Testis (tissue), 3 donors: ENCODE results near the gene TLE5. TPM values are rescaled to one million over a fixed set of nuclear protein-coding genes. Genes with fewer than 3 reads are reported as not detected.
A peak's percentile ranks its signal among the peaks of the same experiment; 100 is the strongest.

Experiments
- DNase-seq: peaks from one replicate; pipeline ENCODE4 v3.0.0-alpha.2; 2019
- H3K27ac ChIP-seq, 2 donors: fragments of 200-600 bp; sonication (generic); one replicate each; pipeline ENCODE4 v1.5.1; 2019
- H3K27me3 ChIP-seq: fragments of 200-600 bp; sonication (generic); one replicate; pipeline ENCODE4 v1.5.1; 2019
- H3K36me3 ChIP-seq: fragments of 200-600 bp; sonication (generic); one replicate; pipeline ENCODE4 v1.5.1; 2017; ENCODE audit warnings: low read depth; ENCODE audit errors: missing control alignments
- H3K4me1 ChIP-seq: fragments of 200-600 bp; sonication (generic); one replicate; pipeline ENCODE4 v1.5.1; 2019
- H3K4me3 ChIP-seq, 2 donors: fragments of 200-600 bp; sonication (generic); one replicate each; pipeline ENCODE4 v1.5.1; 2017 to 2019
- H3K9me3 ChIP-seq: fragments of 200-600 bp; sonication (generic); one replicate; pipeline ENCODE4 v1.5.1; 2017
- CTCF ChIP-seq, 3 experiments: fragments of 450-650 bp in 2 of 3; fragments of 200-600 bp in 1 of 3; sonication (generic) in 1 of 3; IDR thresholded peaks; one replicate each; pipeline ENCODE4 v1.5.1; 2016 to 2019; ENCODE audit warnings: antibody characterized with exemption in 3 of 3, mild to moderate bottlenecking in 2 of 3, moderate library complexity in 1 of 3
- POLR2A ChIP-seq: fragments of 450-650 bp; IDR thresholded peaks from one replicate; pipeline ENCODE4 v1.6.1; 2017; ENCODE audit warnings: antibody characterized with exemption, mild to moderate bottlenecking, moderate library complexity
- WGBS, 2 donors: methylation state at CpG; one replicate each; pipeline ENCODE4 v1.1.5; 2018; 5-methylcytosine and 5-hydroxymethylcytosine counted together
- intact Hi-C: fragments of 100-400 bp; cut with DNase I; formaldehyde crosslinking; loops from one replicate; pipeline ENCODE4 v1.15.1; 2023; ENCODE audit warnings: low total_unique reads
- polyA plus RNA-seq: library from polyadenylated mRNA; stranded (reverse); fragments of 350-450 nt; fragmentation: Illumina TruSeq; extraction: RNeasy Lipid Tissue Mini Kit (QIAGEN cat#74804); gene quantifications from one replicate; pipeline ENCODE4 v1.2.3, GENCODE V29; 2014; ENCODE audit warnings: low read depth, low replicate concordance; ENCODE audit not compliant: insufficient read depth
- total RNA-seq, 2 donors: library from RNA; depleted of rRNA; stranded (reverse); fragments of >200 nt; gene quantifications; one replicate each; pipeline ENCODE4 v1.2.3, GENCODE V29; 2016

TLE5 gene
- total and polyA plus RNA-seq, 3 donors from 2014 or later, result 314 to 539 (median 354) TPM

- 45 to 54% methylated on average over 10 of the region's 10 CpGs for WGBS, 2 donors
- Histone ChIP-seq H3K36me3 (no peaks in the 10 kb centered on the region), H3K4me3 (no peak overlapping the region), H3K9me3 (no peaks in the 10 kb centered on the region), H3K27ac (peak overlapping the region; percentile 97), H3K4me1 (peaks cover 60% of the 10 kb centered on the region), H3K27me3 (no peaks in the 10 kb centered on the region)
- peak; percentile 57 for DNase-seq
- intact Hi-C loops, result no loop called here
- no peak for TF ChIP-seq POLR2A
- TF ChIP-seq CTCF (IDR thresholded peaks at IDR 0.05), result no peak
Observed at GRCh38 chr19:3056417-3057088, 5.7 kb downstream of the TLE5 start.

GRCh38 chr19:3055741-3056416, 6.4 kb downstream of the TLE5 start:
- Histone ChIP-seq H3K27ac (peak overlapping the region; percentile 59 to 97), H3K36me3 (no peaks in the 10 kb centered on the region), H3K4me3 (no peak overlapping the region), H3K27me3 (no peaks in the 10 kb centered on the region), H3K9me3 (no peaks in the 10 kb centered on the region), H3K4me1 (peaks cover 60% of the 10 kb centered on the region)
- WGBS, 2 donors, result 51 to 52% methylated on average over 17 to 31 of the region's 31 CpGs
- intact Hi-C loops, result no loop called here
- TF ChIP-seq POLR2A (no peak), CTCF (IDR thresholded peaks at IDR 0.05) (no peak)
- DNase-seq, result no peak

- intact Hi-C loops, result no loop called here
- 62 to 69% methylated on average over 11 to 20 of the region's 20 CpGs for WGBS, 2 donors
- H3K36me3 ChIP-seq, result no peaks in the 10 kb centered on the region
Observed at GRCh38 chr19:3054972-3055740, 7.1 kb downstream of the TLE5 start.

GRCh38 chr19:3054265-3054971, 7.9 kb downstream of the TLE5 start:
- Histone ChIP-seq H3K4me3 (no peak overlapping the region), H3K27ac (peak overlapping the region; percentile 48 to 59), H3K4me1 (peaks cover 55% of the 10 kb centered on the region), H3K36me3 (no peaks in the 10 kb centered on the region), H3K27me3 (no peaks in the 10 kb centered on the region), H3K9me3 (no peaks in the 10 kb centered on the region)
- TF ChIP-seq CTCF (IDR thresholded peaks at IDR 0.05) (no peak), POLR2A (no peak)
- 50 to 78% methylated on average over 4 of the region's 4 CpGs for WGBS, 2 donors
- no peak for DNase-seq
- intact Hi-C loops, result no loop called here

More at GRCh38 chr19:3054972-3055740, 7.1 kb downstream of the TLE5 start:
- TF ChIP-seq POLR2A, result no peak
- no peak for TF ChIP-seq CTCF (IDR thresholded peaks at IDR 0.05)
- DNase-seq, result no peak
- H3K27me3 ChIP-seq, result no peaks in the 10 kb centered on the region
- H3K9me3 ChIP-seq, result no peaks in the 10 kb centered on the region
- no peak overlapping the region for H3K4me3 ChIP-seq
- H3K27ac ChIP-seq, result peak overlapping the region; percentile 59 to 97
- H3K4me1 ChIP-seq, result peaks cover 60% of the 10 kb centered on the region
